ENCODE data around the gene GFOD2. TPM values are rescaled to one million over a fixed set of nuclear protein-coding genes. Genes with fewer than 3 reads are reported as not detected.

Gene GFOD2
- total and polyA plus RNA-seq, 2 donors (not counting 3 experiments of a cell fraction or from before 2014, with no cell fraction given): 38.1 to 47.5 TPM

- dilution Hi-C loops (cut with MboI; ENCODE audit: extremely low pct_ligation_motif_present, low sequenced_read_pairs) (no loop called here), intact Hi-C loops (cut with micrococcal nuclease) (no loop called here)
Observed at GRCh38 chr16:67703626-67704025, 15.5 kb downstream of the GFOD2 start.

More at GRCh38 chr16:67703626-67704025, 15.5 kb downstream of the GFOD2 start:
- Histone ChIP-seq H3K9me3 (replicated peaks; ENCODE audit: control insufficient read depth, insufficient read depth, low read length) (no peaks in the 10 kb centered on the region), H3K27ac (ENCODE audit: insufficient read depth, low read depth, low read length) (no peak overlapping the region), H3K79me2 (ENCODE audit: control insufficient read depth, insufficient read depth, low read length) (peaks cover 75% of the 10 kb centered on the region), H3K4me3 (replicated peaks in 1 of 3; ENCODE audit: insufficient read depth in 1 of 3, low read depth in 1 of 3, low read length in 3 of 3) (no peak overlapping the region), H3K4me1 (ENCODE audit: control insufficient read depth, extremely low read depth, insufficient read depth, low read length) (no peaks in the 10 kb centered on the region), H3K9ac (replicated peaks; ENCODE audit: extremely low read depth, insufficient read depth, low read length) (no peak overlapping the region), H3K27me3 (ENCODE audit: control insufficient read depth in 2 of 2, insufficient read depth in 2 of 2, low read length in 2 of 2) (no peaks in the 10 kb centered on the region), H4K20me1 (replicated peaks; ENCODE audit: control insufficient read depth, extremely low read depth, insufficient read depth, low read length) (peaks cover 7% of the 10 kb centered on the region), H3K36me3 (ENCODE audit: control insufficient read depth in 2 of 2, extremely low read depth in 1 of 2, insufficient read depth in 2 of 2, low read length in 2 of 2) (no peaks in the 10 kb centered on the region), H2AFZ (ENCODE audit: low read depth, low read length) (no peak overlapping the region), H3K4me2 (ENCODE audit: insufficient read depth, low read length) (no peak overlapping the region), H3K9me1 (replicated peaks; ENCODE audit: control insufficient read depth, extremely low read depth, insufficient read depth, low read length) (no peaks in the 10 kb centered on the region)
- POLR2A ChIA-PET: no interaction called here
- CTCF ChIA-PET: interaction anchor here (1.0 to 1.7 kb wide), 2 partner anchors 15 to 182 kb away, joined by 3 read pairs; no protein-coding TSS in a partner anchor
- no TSS peak for BruUV-seq (replicated peaks)
- DNase-seq (ENCODE audit: low read depth, low spot score) (no peak), FAIRE-seq (no peak)
- TF ChIP-seq JUN (IDR thresholded peaks at IDR 0.05; ENCODE audit: borderline replicate concordance, insufficient read depth, insufficient read length, low read depth) (no peak), FOS (IDR thresholded peaks at IDR 0.05; ENCODE audit: borderline replicate concordance, insufficient read depth, low read length) (no peak), EZH2 (IDR thresholded peaks at IDR 0.05; ENCODE audit: borderline replicate concordance, low read depth, low read length, severe bottlenecking) (no peak), GATA2 (IDR thresholded peaks at IDR 0.05; ENCODE audit: insufficient read depth, insufficient read length, low read depth, low read length) (no peak), MYC (IDR thresholded peaks at IDR 0.05; ENCODE audit: low read depth, low read length) (no peak), POLR2A (IDR thresholded peaks at IDR 0.05; ENCODE audit: low read depth, low read length) (no peak), POLR2AphosphoS5 (IDR thresholded peaks at IDR 0.05; ENCODE audit: insufficient read depth, low read depth, low read length) (no peak)
- TF ChIP-seq, protein P1, sequence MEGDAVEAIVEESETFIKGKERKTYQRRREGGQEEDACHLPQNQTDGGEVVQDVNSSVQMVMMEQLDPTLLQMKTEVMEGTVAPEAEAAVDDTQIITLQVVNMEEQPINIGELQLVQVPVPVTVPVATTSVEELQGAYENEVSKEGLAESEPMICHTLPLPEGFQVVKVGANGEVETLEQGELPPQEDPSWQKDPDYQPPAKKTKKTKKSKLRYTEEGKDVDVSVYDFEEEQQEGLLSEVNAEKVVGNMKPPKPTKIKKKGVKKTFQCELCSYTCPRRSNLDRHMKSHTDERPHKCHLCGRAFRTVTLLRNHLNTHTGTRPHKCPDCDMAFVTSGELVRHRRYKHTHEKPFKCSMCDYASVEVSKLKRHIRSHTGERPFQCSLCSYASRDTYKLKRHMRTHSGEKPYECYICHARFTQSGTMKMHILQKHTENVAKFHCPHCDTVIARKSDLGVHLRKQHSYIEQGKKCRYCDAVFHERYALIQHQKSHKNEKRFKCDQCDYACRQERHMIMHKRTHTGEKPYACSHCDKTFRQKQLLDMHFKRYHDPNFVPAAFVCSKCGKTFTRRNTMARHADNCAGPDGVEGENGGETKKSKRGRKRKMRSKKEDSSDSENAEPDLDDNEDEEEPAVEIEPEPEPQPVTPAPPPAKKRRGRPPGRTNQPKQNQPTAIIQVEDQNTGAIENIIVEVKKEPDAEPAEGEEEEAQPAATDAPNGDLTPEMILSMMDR (IDR thresholded peaks at IDR 0.05; ENCODE audit: extremely low read depth in 1 of 2, insufficient read depth in 1 of 2, low read depth in 1 of 2, low read length in 2 of 2): no peak
- TF ChIP-seq, protein P2, sequence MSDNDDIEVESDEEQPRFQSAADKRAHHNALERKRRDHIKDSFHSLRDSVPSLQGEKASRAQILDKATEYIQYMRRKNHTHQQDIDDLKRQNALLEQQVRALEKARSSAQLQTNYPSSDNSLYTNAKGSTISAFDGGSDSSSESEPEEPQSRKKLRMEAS (IDR thresholded peaks at IDR 0.05; ENCODE audit: insufficient read depth, insufficient read length): no peak
